CD4-positive, alpha-beta T cell treated with Interferon gamma for 1 hour (primary cell): ENCODE data around the gene BBS9.
"Not testable (repeated sequence)": the region's sequence is repeated elsewhere in the genome, so short reads cannot be mapped to it uniquely, and the experiment has no call there.

Experiments
- DNase-seq: peaks from one replicate; pipeline ENCODE4 v3.0.0-alpha.2; 2020

Gene BBS9

GRCh38 chr7:33201821-33202220 is 72.5 kb downstream of the BBS9 start:
- DNase-seq, result no peak

GRCh38 chr7:33210958-33211357 is 81.6 kb downstream of the BBS9 start:
- no peak for DNase-seq

GRCh38 chr7:33212144-33212543 is 82.8 kb downstream of the BBS9 start:
- no peak for DNase-seq

GRCh38 chr7:33215992-33216391 is 86.6 kb downstream of the BBS9 start:
- DNase-seq, result no peak

- DNase-seq, result no peak
Observed at GRCh38 chr7:33217595-33217994, 88.2 kb downstream of the BBS9 start.

GRCh38 chr7:33218841-33219535 is 89.6 kb downstream of the BBS9 start:
- DNase-seq, result not testable (repeated sequence)

- no peak for DNase-seq
Observed at GRCh38 chr7:33220231-33220630, 90.9 kb downstream of the BBS9 start.

- DNase-seq, result no peak
Observed at GRCh38 chr7:33221390-33221789, 92.0 kb downstream of the BBS9 start.

GRCh38 chr7:33232632-33233145 is 103.3 kb downstream of the BBS9 start:
- DNase-seq, result no peak

- no peak for DNase-seq
Observed at GRCh38 chr7:33233659-33234058, 104.3 kb downstream of the BBS9 start.

GRCh38 chr7:33237036-33237435 is 107.7 kb downstream of the BBS9 start:
- DNase-seq, result no peak

GRCh38 chr7:33243319-33243881 is 114.0 kb downstream of the BBS9 start:
- DNase-seq, result no peak

- DNase-seq, result no peak
Observed at GRCh38 chr7:33248671-33249070, 119.3 kb downstream of the BBS9 start.

GRCh38 chr7:33250421-33250871 is 121.1 kb downstream of the BBS9 start:
- no peak for DNase-seq

- no peak for DNase-seq
Observed at GRCh38 chr7:33251301-33251700, 121.9 kb downstream of the BBS9 start.

- DNase-seq, result no peak
Observed at GRCh38 chr7:33258491-33258951, 129.2 kb downstream of the BBS9 start.

- no peak for DNase-seq
Observed at GRCh38 chr7:33261585-33261984, 132.2 kb downstream of the BBS9 start.

GRCh38 chr7:33262476-33262875 is 133.1 kb downstream of the BBS9 start:
- DNase-seq, result no peak

- DNase-seq, result not testable (repeated sequence)
Observed at GRCh38 chr7:33271839-33272371, 142.5 kb downstream of the BBS9 start.

- no peak for DNase-seq
Observed at GRCh38 chr7:33273356-33273755, 144.0 kb downstream of the BBS9 start.

- DNase-seq, result no peak
Observed at GRCh38 chr7:33276325-33276724, 147.0 kb downstream of the BBS9 start.

- DNase-seq, result no peak
Observed at GRCh38 chr7:33276729-33277128, 147.4 kb downstream of the BBS9 start.

- DNase-seq, result no peak
Observed at GRCh38 chr7:33278095-33278494, 148.7 kb downstream of the BBS9 start.

GRCh38 chr7:33286501-33286900 is 157.1 kb downstream of the BBS9 start:
- DNase-seq, result no peak
